Activated CD8-positive, alpha-beta T cell treated with anti-CD3 and anti-CD28 coated beads for 36 hours (primary cell): ENCODE measurements around the gene C2orf69. TPM values are rescaled to one million over a fixed set of nuclear protein-coding genes. Genes with fewer than 3 reads are reported as not detected.

Source experiments
- ATAC-seq: fragments of 200-7000 bp; cut with Tn5 transposase; one replicate; pipeline ENCODE4 v1.10.0; 2021; ENCODE audit warnings: mild to moderate bottlenecking, moderate library complexity
- CTCF ChIA-PET: fragments of 350-600 bp; sonication (Branson Sonifier 250); formaldehyde crosslinking; loops from one replicate; lab custom pipeline; 2021; ENCODE audit warnings: antibody characterized with exemption; lab: Charles Lee
- POLR2A ChIA-PET: fragments of 350-600 bp; sonication (Branson Sonifier 250); formaldehyde crosslinking; loops from one replicate; lab custom pipeline; 2021; ENCODE audit warnings: antibody characterized with exemption; lab: Charles Lee
- DNase-seq: peaks from one replicate; pipeline ENCODE4 v3.0.0-alpha.2; 2020
- H3K27ac Mint-ChIP-seq: one replicate; pipeline ENCODE4 v1.8.0; 2021; ENCODE audit warnings: mild to moderate bottlenecking, mixed read lengths
- H3K27me3 Mint-ChIP-seq: one replicate; pipeline ENCODE4 v1.8.0; 2021; ENCODE audit warnings: mixed read lengths
- H3K36me3 Mint-ChIP-seq: one replicate; pipeline ENCODE4 v1.8.0; 2021; ENCODE audit warnings: low read depth, mixed read lengths
- H3K4me1 Mint-ChIP-seq: one replicate; pipeline ENCODE4 v1.8.0; 2021; ENCODE audit warnings: low read depth, mixed read lengths
- H3K4me3 Mint-ChIP-seq: one replicate; pipeline ENCODE4 v1.8.0; 2021; ENCODE audit warnings: mild to moderate bottlenecking, moderate library complexity, mixed read lengths
- H3K9me3 Mint-ChIP-seq: one replicate; pipeline ENCODE4 v1.8.0; 2021; ENCODE audit warnings: mixed read lengths
- intact Hi-C: fragments of 100-400 bp; cut with micrococcal nuclease; formaldehyde crosslinking; loops from one replicate; pipeline ENCODE4 v1.10.0; 2022
- total RNA-seq, 2 experiments: library from RNA; stranded (reverse); gene quantifications; one replicate each; pipeline ENCODE4 v1.2.3, GENCODE V29; 2021
- TF ChIP-seq, protein P1 (sequence below): fragments of 200-600 bp; IDR thresholded peaks from one replicate; pipeline ENCODE4 v1.8.0; 2022; ENCODE audit warnings: antibody characterized with exemption, mild to moderate bottlenecking

Gene C2orf69
- total RNA-seq, 2 experiments from 2014 or later: 15.9 to 17.0 TPM

- TF ChIP-seq, protein P1, sequence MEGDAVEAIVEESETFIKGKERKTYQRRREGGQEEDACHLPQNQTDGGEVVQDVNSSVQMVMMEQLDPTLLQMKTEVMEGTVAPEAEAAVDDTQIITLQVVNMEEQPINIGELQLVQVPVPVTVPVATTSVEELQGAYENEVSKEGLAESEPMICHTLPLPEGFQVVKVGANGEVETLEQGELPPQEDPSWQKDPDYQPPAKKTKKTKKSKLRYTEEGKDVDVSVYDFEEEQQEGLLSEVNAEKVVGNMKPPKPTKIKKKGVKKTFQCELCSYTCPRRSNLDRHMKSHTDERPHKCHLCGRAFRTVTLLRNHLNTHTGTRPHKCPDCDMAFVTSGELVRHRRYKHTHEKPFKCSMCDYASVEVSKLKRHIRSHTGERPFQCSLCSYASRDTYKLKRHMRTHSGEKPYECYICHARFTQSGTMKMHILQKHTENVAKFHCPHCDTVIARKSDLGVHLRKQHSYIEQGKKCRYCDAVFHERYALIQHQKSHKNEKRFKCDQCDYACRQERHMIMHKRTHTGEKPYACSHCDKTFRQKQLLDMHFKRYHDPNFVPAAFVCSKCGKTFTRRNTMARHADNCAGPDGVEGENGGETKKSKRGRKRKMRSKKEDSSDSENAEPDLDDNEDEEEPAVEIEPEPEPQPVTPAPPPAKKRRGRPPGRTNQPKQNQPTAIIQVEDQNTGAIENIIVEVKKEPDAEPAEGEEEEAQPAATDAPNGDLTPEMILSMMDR: no peak
- ATAC-seq (no peak), DNase-seq (no peak)
- intact Hi-C loops: no loop called here
- Mint-ChIP-seq H3K9me3 (no peaks in the 10 kb centered on the region), H3K27ac (no peak overlapping the region), H3K4me1 (no peaks in the 10 kb centered on the region), H3K36me3 (no peaks in the 10 kb centered on the region), H3K27me3 (peaks cover 26% of the 10 kb centered on the region), H3K4me3 (no peak overlapping the region)
- POLR2A ChIA-PET: interaction anchor here (0.6 kb wide), 1 partner anchor 1486 kb away, joined by 4 read pairs; no protein-coding TSS in a partner anchor
- CTCF ChIA-PET: no interaction called here
These were observed 8.5 kb upstream of the C2orf69 start for GRCh38 chr2:199902486-199903110.

GRCh38 chr2:199903111-199903510, 8.0 kb upstream of the C2orf69 start:
- ATAC-seq (no peak), DNase-seq (no peak)
- H3K4me1 Mint-ChIP-seq: no peaks in the 10 kb centered on the region
- TF ChIP-seq, protein P1: no peak
- H3K4me3 Mint-ChIP-seq: no peak overlapping the region
- CTCF ChIA-PET: no interaction called here
- no peak overlapping the region for H3K27ac Mint-ChIP-seq
- intact Hi-C loops: no loop called here
- H3K27me3 Mint-ChIP-seq: peaks cover 26% of the 10 kb centered on the region
- H3K36me3 Mint-ChIP-seq: no peaks in the 10 kb centered on the region
- POLR2A ChIA-PET: no interaction called here
- no peaks in the 10 kb centered on the region for H3K9me3 Mint-ChIP-seq

DNA sequence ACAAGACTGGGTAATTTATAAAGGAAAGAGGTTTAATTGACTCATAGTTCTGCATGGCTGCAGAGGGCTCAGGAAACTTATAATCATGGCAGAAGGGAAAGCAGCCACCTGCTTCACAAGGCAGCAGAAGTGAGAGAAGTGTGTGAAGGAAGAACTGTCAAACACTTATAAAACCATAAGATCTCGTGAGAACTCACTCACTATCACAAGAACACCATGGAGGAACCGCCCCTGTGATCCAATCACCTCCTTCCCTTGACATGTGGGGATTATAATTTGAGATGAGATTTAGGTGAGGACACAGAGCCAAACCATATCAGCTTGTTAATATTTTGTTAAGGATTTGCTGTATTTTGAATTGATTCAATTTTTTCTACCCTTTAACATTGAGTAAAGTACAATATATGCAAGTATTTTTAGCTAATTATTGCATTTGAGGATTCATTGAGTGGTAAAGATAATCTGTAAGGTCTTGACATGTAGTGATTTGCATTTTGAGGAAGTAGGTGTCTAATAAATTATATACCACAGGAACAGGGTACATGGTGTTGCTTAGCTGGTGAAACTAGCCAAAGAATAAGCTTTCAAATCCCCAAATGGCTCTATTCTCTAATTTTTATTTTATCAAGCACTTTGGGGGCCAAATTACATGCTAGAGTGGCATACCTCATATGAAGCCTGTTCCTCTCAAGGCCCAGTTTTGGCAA, 3.9 kb upstream of the C2orf69 start:
- TF ChIP-seq, protein P1: no peak
- no peaks in the 10 kb centered on the region for H3K36me3 Mint-ChIP-seq
- H3K27ac Mint-ChIP-seq: no peak overlapping the region
- peaks cover 24% of the 10 kb centered on the region for H3K27me3 Mint-ChIP-seq
- no peak overlapping the region for H3K4me3 Mint-ChIP-seq
- ChIA-PET POLR2A (interaction anchor here (0.5 kb wide), 1 partner anchor 1422 kb away, joined by 3 read pairs; no protein-coding TSS in a partner anchor), CTCF (no interaction called here)
- no peaks in the 10 kb centered on the region for H3K9me3 Mint-ChIP-seq
- intact Hi-C loops: no loop called here
- ATAC-seq (no peak), DNase-seq (no peak)
- H3K4me1 Mint-ChIP-seq: peaks cover 4% of the 10 kb centered on the region

DNA sequence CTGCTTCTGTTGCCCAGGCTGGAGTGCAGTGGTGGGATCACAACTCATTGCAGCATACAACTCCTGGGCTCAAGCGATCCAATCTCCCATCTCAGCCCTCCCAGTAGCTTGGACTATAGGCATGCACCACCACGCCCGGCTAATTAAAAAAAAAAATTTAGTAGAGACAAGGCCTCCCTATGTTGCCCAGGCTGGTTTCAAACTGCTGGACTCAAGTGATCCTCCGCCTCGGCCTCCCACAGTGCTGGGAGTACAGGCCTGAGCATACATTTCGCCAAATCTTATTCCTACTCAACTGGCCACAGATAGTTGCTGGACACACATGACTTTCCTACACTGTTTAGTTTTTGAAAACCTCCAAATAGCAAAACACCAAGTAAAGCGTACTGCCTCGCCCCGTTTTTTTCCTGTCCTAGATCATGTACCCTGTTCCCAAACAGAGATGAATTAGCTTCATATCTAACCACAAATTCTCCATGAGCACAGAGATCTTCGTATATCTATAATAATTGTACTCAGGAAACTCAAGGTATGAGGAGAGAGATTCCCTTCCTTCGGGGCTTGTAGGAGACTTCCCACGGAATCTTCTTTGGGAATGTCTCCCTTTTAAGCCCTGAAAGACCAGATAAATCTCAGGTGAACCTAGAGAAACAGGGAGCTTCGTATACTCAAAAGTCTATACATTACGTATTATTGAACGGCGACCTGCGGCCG, 598 bp upstream of the C2orf69 start:
- Mint-ChIP-seq H3K4me1 (peaks cover 19% of the 10 kb centered on the region), H3K36me3 (peaks cover 10% of the 10 kb centered on the region), H3K27ac (peak overlapping the region; percentile 91), H3K4me3 (peak overlapping the region; percentile 94), H3K9me3 (no peaks in the 10 kb centered on the region), H3K27me3 (peaks cover 10% of the 10 kb centered on the region)
- DNase-seq (no peak), ATAC-seq (no peak)
- ChIA-PET POLR2A (interaction anchor here (0.6 to 1.5 kb wide), 2 partner anchors 60 to 1440 kb away, joined by 3 to 5 read pairs; no protein-coding TSS in a partner anchor), CTCF (interaction anchor here (1.2 to 1.9 kb wide), 4 partner anchors 12 to 33 kb away, joined by 3 to 6 read pairs (median 4); no protein-coding TSS in a partner anchor)
- TF ChIP-seq, protein P1: no peak
- intact Hi-C loops: loop anchor here (5.0 kb wide), 1 partner anchor 47 kb away; the partner anchor contains the start of genes MAIP1 and TYW5
